ENCODE data around the gene ACBD7.

Gene ACBD7

GRCh38 chr10:15088428-15089261 is at the start of gene ACBD7:
ACBD7 (minus strand) TSS chr10:15088776; CDS start chr10:15088728, 48 bp downstream.
- TF ChIP-seq CTCF (IDR thresholded peaks at IDR 0.05; ENCODE audit: insufficient read depth, low read length, poor library complexity, severe bottlenecking): no peak

GRCh38 chr10:15137636-15138035 is 49.1 kb upstream of the ACBD7 start:
- no peak for DNase-seq (ENCODE audit: extremely low read depth, insufficient read length)
- no peaks in the 10 kb centered on the region for H3K27me3 ChIP-seq (replicated peaks; ENCODE audit: control insufficient read depth, insufficient read depth, low read length)
- H3K36me3 ChIP-seq (ENCODE audit: control insufficient read depth, insufficient read depth, low read length): peaks cover 3% of the 10 kb centered on the region
- no peak for TF ChIP-seq CTCF (IDR thresholded peaks at IDR 0.05; ENCODE audit: insufficient read depth, low read length, poor library complexity, severe bottlenecking)
- no peak overlapping the region for H3K4me3 ChIP-seq (replicated peaks; ENCODE audit: low read depth, low read length)

More at GRCh38 chr10:15088428-15089261, at the start of gene ACBD7:
- H3K4me3 ChIP-seq (replicated peaks; ENCODE audit: low read depth, low read length): peak within 1 kb of the TSS; percentile 62
- H3K27me3 ChIP-seq (replicated peaks; ENCODE audit: control insufficient read depth, insufficient read depth, low read length): no peaks in the 10 kb centered on the region; the same call in 1 of the 2 replicates
- H3K36me3 ChIP-seq (ENCODE audit: control insufficient read depth, insufficient read depth, low read length): no peaks in the 10 kb centered on the region
- peak; percentile 87 for DNase-seq (ENCODE audit: extremely low read depth, insufficient read length)

- Histone ChIP-seq H3K4me3 (replicated peaks; ENCODE audit: low read depth, low read length) (no peak overlapping the region), H3K36me3 (ENCODE audit: control insufficient read depth, insufficient read depth, low read length) (peaks cover 3% of the 10 kb centered on the region)
- no peak for TF ChIP-seq CTCF (IDR thresholded peaks at IDR 0.05; ENCODE audit: insufficient read depth, low read length, poor library complexity, severe bottlenecking)
Observed at GRCh38 chr10:15137036-15137359, 48.4 kb upstream of the ACBD7 start.

GRCh38 chr10:15136129-15137035 is 47.8 kb upstream of the ACBD7 start:
- H3K27me3 ChIP-seq (replicated peaks; ENCODE audit: control insufficient read depth, insufficient read depth, low read length): no peaks in the 10 kb centered on the region
- no peak for DNase-seq (ENCODE audit: extremely low read depth, insufficient read length)
- TF ChIP-seq CTCF (IDR thresholded peaks at IDR 0.05; ENCODE audit: insufficient read depth, low read length, poor library complexity, severe bottlenecking): no peak
- H3K4me3 ChIP-seq (replicated peaks; ENCODE audit: low read depth, low read length): no peak overlapping the region
- H3K36me3 ChIP-seq (ENCODE audit: control insufficient read depth, insufficient read depth, low read length): peaks cover 3% of the 10 kb centered on the region

More at GRCh38 chr10:15137036-15137359, 48.4 kb upstream of the ACBD7 start:
- DNase-seq (ENCODE audit: extremely low read depth, insufficient read length): no peak
- no peaks in the 10 kb centered on the region for H3K27me3 ChIP-seq (replicated peaks; ENCODE audit: control insufficient read depth, insufficient read depth, low read length)

GRCh38 chr10:15131330-15131729 is 42.8 kb upstream of the ACBD7 start:
- Histone ChIP-seq H3K36me3 (ENCODE audit: control insufficient read depth, insufficient read depth, low read length) (peaks cover 4% of the 10 kb centered on the region), H3K4me3 (replicated peaks; ENCODE audit: low read depth, low read length) (no peak overlapping the region)

More at GRCh38 chr10:15131330-15131729, 42.8 kb upstream of the ACBD7 start:
- no peak for DNase-seq (ENCODE audit: extremely low read depth, insufficient read length)
- TF ChIP-seq CTCF (IDR thresholded peaks at IDR 0.05; ENCODE audit: insufficient read depth, low read length, poor library complexity, severe bottlenecking): no peak
- no peaks in the 10 kb centered on the region for H3K27me3 ChIP-seq (replicated peaks; ENCODE audit: control insufficient read depth, insufficient read depth, low read length)

Data from GM06990 (cell line).